SK-N-SH (cell line): ENCODE data around the gene PRKG1. TPM values are rescaled to one million over a fixed set of nuclear protein-coding genes. Genes with fewer than 3 reads are reported as not detected.
"Not testable (repeated sequence)": the region's sequence is repeated elsewhere in the genome, so short reads cannot be mapped to it uniquely, and the experiment has no call there.

Experiments used
- CTCF ChIA-PET: fragments of 300-600, 350-600 bp; formaldehyde crosslinking; extraction: SDS; loops from one replicate; lab custom pipeline; 2021; lab: Yijun Ruan, JAX
- POLR2A ChIA-PET: fragments of 350-600 bp; sonication (Branson Sonifier 250); formaldehyde crosslinking; extraction: SDS; loops from one replicate; lab custom pipeline; 2020; ENCODE audit warnings: antibody characterized with exemption, inconsistent platforms; lab: Yijun Ruan, JAX
- DNase-seq: peaks from one replicate; pipeline ENCODE4 v3.0.0; 2012
- H2AFZ ChIP-seq: fragments of 200-600 bp; sonication (generic); 2 replicates; pipeline ENCODE4 v1.8.1; 2016; ENCODE audit warnings: antibody characterized with exemption, mild to moderate bottlenecking, low read depth
- H3F3A ChIP-seq: fragments of 200-600 bp; sonication (generic); replicated peaks from 2 replicates; pipeline ENCODE3; 2016; ENCODE audit warnings: antibody characterized with exemption, mild to moderate bottlenecking; ENCODE audit not compliant: insufficient read depth
- H3K27ac ChIP-seq, 2 experiments: fragments of 200-500 bp in 1 of 2; fragments of 200-600 bp in 1 of 2; sonication (Bioruptor generic) in 1 of 2; sonication (generic), shearing (Covaris generic) in 1 of 2; 2 replicates each; pipeline versions ENCODE4 v1.5.1 to v1.6.1; 2014 to 2016; ENCODE audit warnings: low read depth in 2 of 2, inconsistent platforms in 1 of 2, low read length in 1 of 2, mild to moderate bottlenecking in 1 of 2, mixed read lengths in 1 of 2
- H3K27me3 ChIP-seq: fragments of 200-600 bp; sonication (generic), shearing (Covaris generic); 2 replicates; pipeline ENCODE4 v1.6.1; 2016; ENCODE audit warnings: mixed run types; ENCODE audit not compliant: insufficient read depth
- H3K36me3 ChIP-seq, 2 experiments: fragments of 200-500 bp in 1 of 2; fragments of 200-600 bp in 1 of 2; sonication (Bioruptor generic) in 1 of 2; sonication (generic) in 1 of 2; replicated peaks in 1 of 2; 2 replicates each; pipeline versions ENCODE3 to v1.5.1; 2014 to 2016; ENCODE audit warnings: low read length in 1 of 2, mild to moderate bottlenecking in 1 of 2; ENCODE audit not compliant: insufficient read depth in 2 of 2, control insufficient read depth in 1 of 2
- H3K4me1 ChIP-seq, 2 experiments: fragments of 200-500 bp in 1 of 2; fragments of 200-600 bp in 1 of 2; sonication (Bioruptor generic) in 1 of 2; sonication (generic), shearing (Covaris generic) in 1 of 2; 2 replicates each; pipeline versions ENCODE4 v1.5.1 to v1.6.1; 2014 to 2016; ENCODE audit warnings: low read depth in 1 of 2, low read length in 1 of 2, mixed run types in 1 of 2; ENCODE audit not compliant: insufficient read depth in 2 of 2, control insufficient read depth in 1 of 2
- H3K4me2 ChIP-seq: fragments of 200-600 bp; sonication (generic), shearing (Covaris generic); 2 replicates; pipeline ENCODE4 v1.6.1; 2017; ENCODE audit warnings: mixed run types
- H3K4me3 ChIP-seq, 2 experiments: fragments of 200-500 bp in 1 of 2; fragments of 200-600 bp in 1 of 2; sonication (Bioruptor generic) in 1 of 2; sonication (generic), shearing (Covaris generic) in 1 of 2; 2 replicates each; pipeline versions ENCODE4 v1.5.1 to v1.8.1; 2014 to 2016; ENCODE audit warnings: low read depth in 2 of 2, inconsistent platforms in 1 of 2, low read length in 1 of 2, mild to moderate bottlenecking in 1 of 2, mixed read lengths in 1 of 2, moderate library complexity in 1 of 2
- H3K79me2 ChIP-seq: fragments of 200-600 bp; sonication (generic); 2 replicates; pipeline ENCODE4 v1.8.1; 2017; ENCODE audit warnings: mild to moderate bottlenecking; ENCODE audit not compliant: insufficient read depth
- H3K9ac ChIP-seq: fragments of 200-600 bp; sonication (generic); 2 replicates; pipeline ENCODE4 v1.6.1; 2017; ENCODE audit warnings: mixed run types
- H3K9me2 ChIP-seq: fragments of 200-600 bp; sonication (generic); 2 replicates; pipeline ENCODE4 v1.6.1; 2017; ENCODE audit warnings: mixed run types
- H3K9me3 ChIP-seq: fragments of 200-600 bp; sonication (generic); 2 replicates; pipeline ENCODE4 v1.6.1; 2017; ENCODE audit warnings: mixed run types, mild to moderate bottlenecking, moderate library complexity
- H4K20me1 ChIP-seq: fragments of 200-600 bp; sonication (generic); 2 replicates; pipeline ENCODE4 v1.6.1; 2017; ENCODE audit warnings: mild to moderate bottlenecking, mixed run types; ENCODE audit not compliant: insufficient read depth
- FOXJ3 ChIP-seq: sonication (generic); formaldehyde crosslinking; IDR thresholded peaks from 2 replicates; pipeline ENCODE4 v1.5.1; 2020; ENCODE audit warnings: mild to moderate bottlenecking, missing genetic modification reagents
- GABPA ChIP-seq: IDR thresholded peaks from 2 replicates; pipeline ENCODE4 v1.4.0; 2012; ENCODE audit warnings: low read depth, mild to moderate bottlenecking
- NFIC ChIP-seq: IDR thresholded peaks from 2 replicates; pipeline ENCODE4 v1.4.0; 2012; ENCODE audit warnings: borderline replicate concordance
- PBX3 ChIP-seq: IDR thresholded peaks from 2 replicates; pipeline ENCODE4; 2012
- RAD21 ChIP-seq: IDR thresholded peaks from 2 replicates; pipeline ENCODE4 v1.6.1; 2012; ENCODE audit warnings: mild to moderate bottlenecking, low read length
- SIN3A ChIP-seq: IDR thresholded peaks from 2 replicates; pipeline ENCODE4 v1.6.1; 2012; ENCODE audit warnings: low read depth, mild to moderate bottlenecking, low read length, moderate library complexity, borderline replicate concordance
- SMC3 ChIP-seq: IDR thresholded peaks from 2 replicates; pipeline ENCODE4 v1.6.1; 2012; ENCODE audit warnings: low read depth, low read length, improper control_type of control experiment
- TCF12 ChIP-seq: IDR thresholded peaks from 2 replicates; pipeline ENCODE4 v1.4.0; 2012
- USF1 ChIP-seq: IDR thresholded peaks from 2 replicates; pipeline ENCODE4 v1.4.0; 2012; ENCODE audit warnings: low read depth, borderline replicate concordance
- USF2 ChIP-seq: fragments of 150-350 bp; IDR thresholded peaks from 2 replicates; pipeline ENCODE4 v1.6.1; 2017; ENCODE audit warnings: antibody characterized with exemption, low read length, low read depth, borderline replicate concordance
- WGBS: methylation state at CpG from one replicate; pipeline ENCODE4 v1.1.6; 2017; ENCODE audit warnings: low lambda C conversion rate; 5-methylcytosine and 5-hydroxymethylcytosine counted together
- polyA plus RNA-seq, 3 experiments: library from polyadenylated mRNA; depleted of rRNA; stranded (reverse); fragments of >200 nt; gene quantifications; 2 replicates each; pipeline ENCODE4 v1.2.3, GENCODE V29; 2012

The PRKG1 gene
- polyA plus RNA-seq, 1 of the 3 experiments (the other 2 are of a cell fraction), result 4.1 TPM

DNA sequence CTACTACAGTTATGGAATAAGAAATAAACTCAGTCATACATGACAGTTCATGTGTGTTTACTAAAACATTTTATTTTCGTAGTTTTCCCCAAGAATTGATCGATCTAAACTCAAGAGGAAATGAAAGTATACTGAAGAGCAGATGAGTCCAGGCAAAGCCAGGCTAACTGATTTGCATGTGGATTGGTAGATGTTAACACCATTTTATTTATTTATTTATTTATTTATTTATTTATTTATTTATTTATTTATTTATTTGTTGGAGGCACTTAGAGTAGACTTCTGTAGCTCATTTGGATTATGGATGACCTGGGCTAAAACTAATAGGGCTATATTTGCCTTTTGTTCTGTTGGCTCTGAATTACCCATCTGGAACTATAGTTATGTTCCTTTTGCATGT is 1171.3 kb downstream of the PRKG1 start (continued):
- no peak for TF ChIP-seq PBX3

DNA sequence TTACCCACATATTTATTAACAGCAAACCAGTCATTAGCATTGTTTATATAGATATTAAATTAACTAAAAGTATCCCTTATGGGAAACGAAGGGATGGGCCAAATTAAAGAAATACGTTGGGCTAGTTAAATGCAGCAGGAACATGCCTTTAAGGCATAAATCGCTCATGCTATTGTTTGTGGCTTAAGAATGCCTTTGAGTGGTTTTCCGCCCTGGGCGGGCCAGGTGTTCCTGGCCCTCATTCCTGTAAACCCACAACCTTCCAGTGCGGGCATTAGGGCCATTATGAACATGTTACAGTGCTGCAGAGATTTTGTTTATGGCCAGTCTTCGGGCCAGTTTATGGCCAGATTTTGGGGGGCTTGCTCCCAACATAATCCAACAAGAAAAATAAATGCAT is 1173.6 kb downstream of the PRKG1 start:
- H3K4me3 ChIP-seq, H3K4me1 ChIP-seq, DNase-seq, CTCF ChIA-PET, H3K27me3 ChIP-seq, H3K9ac ChIP-seq, H3K9me3 ChIP-seq, H3K9me2 ChIP-seq, H3K27ac ChIP-seq, H2AFZ ChIP-seq, H4K20me1 ChIP-seq, H3K4me2 ChIP-seq, H3K79me2 ChIP-seq, H3F3A ChIP-seq, POLR2A ChIA-PET, H3K36me3 ChIP-seq: not testable (repeated sequence)
- WGBS, result 84% methylated on average over 7 of the region's 7 CpGs

- ChIA-PET POLR2A (no interaction called here), CTCF (interaction anchor here (1.0 kb wide), 1 partner anchor 531 kb away, joined by 3 read pairs; no protein-coding TSS in a partner anchor)
- Histone ChIP-seq H3K4me2 (no peak overlapping the region), H3K27me3 (no peaks in the 10 kb centered on the region), H3K9me2 (peaks cover 3% of the 10 kb centered on the region; the same call in 1 of the 2 replicates), H3K4me3 (no peak overlapping the region), H3K36me3 (no peaks in the 10 kb centered on the region), H3K27ac (no peak overlapping the region), H4K20me1 (no peaks in the 10 kb centered on the region), H3K79me2 (no peaks in the 10 kb centered on the region), H2AFZ (no peak overlapping the region), H3F3A (no peaks in the 10 kb centered on the region), H3K4me1 (no peaks in the 10 kb centered on the region), H3K9me3 (no peaks in the 10 kb centered on the region), H3K9ac (no peak overlapping the region)
- TF ChIP-seq FOXJ3 (CRISPR knock-in tag), result no peak
- TF ChIP-seq USF1, result no peak
- TF ChIP-seq SIN3A, result no peak
- no peak for TF ChIP-seq USF2
- no peak for TF ChIP-seq TCF12
- no peak for TF ChIP-seq RAD21
- no peak for TF ChIP-seq SMC3
- TF ChIP-seq PBX3, result no peak
- no peak for TF ChIP-seq GABPA
- TF ChIP-seq NFIC, result no peak
- 82% methylated on average over 4 of the region's 4 CpGs for WGBS
- no peak for DNase-seq
Observed at GRCh38 chr10:52248697-52249306, 1174.5 kb downstream of the PRKG1 start.
